CD8-positive, alpha-beta memory T cell (primary cell): ENCODE results near the gene KHDRBS2. TPM values are rescaled to one million over a fixed set of nuclear protein-coding genes. Genes with fewer than 3 reads are reported as not detected.

Experiments
- CTCF ChIA-PET: fragments of 350-600 bp; sonication (Branson Sonifier 250); formaldehyde crosslinking; loops from one replicate; lab custom pipeline; 2021; ENCODE audit warnings: antibody characterized with exemption; lab: Charles Lee
- POLR2A ChIA-PET: fragments of 350-600 bp; sonication (Branson Sonifier 250); formaldehyde crosslinking; loops from one replicate; lab custom pipeline; 2021; ENCODE audit warnings: antibody characterized with exemption; lab: Charles Lee
- DNase-seq, 5 donors: peaks; one replicate each; pipeline versions ENCODE4 v3.0.0 to v3.0.0-alpha.2; 2020 to 2022; ENCODE audit warnings: mixed read lengths in 1 of 5
- H3K27ac ChIP-seq: one replicate; pipeline ENCODE4 v1.7.0; 2013; ENCODE audit warnings: low read depth, mild to moderate bottlenecking, low read length, moderate library complexity
- H3K27me3 ChIP-seq: 2 replicates; pipeline ENCODE4 v1.7.0; 2013; ENCODE audit warnings: low read length, mild to moderate bottlenecking; ENCODE audit not compliant: insufficient read depth, poor library complexity, severe bottlenecking
- H3K36me3 ChIP-seq: 2 replicates; pipeline ENCODE4 v1.7.0; 2013; ENCODE audit warnings: mild to moderate bottlenecking, low read length, moderate library complexity; ENCODE audit not compliant: insufficient read depth
- H3K4me1 ChIP-seq: 2 replicates; pipeline ENCODE4 v1.7.0; 2013; ENCODE audit warnings: mild to moderate bottlenecking, low read length, moderate library complexity; ENCODE audit not compliant: insufficient read depth
- H3K4me3 ChIP-seq: 2 replicates; pipeline ENCODE4 v1.7.0; 2013; ENCODE audit warnings: mild to moderate bottlenecking, low read length
- H3K9me3 ChIP-seq: 2 replicates; pipeline ENCODE4 v1.7.0; 2013; ENCODE audit warnings: mild to moderate bottlenecking, low read length
- H3K27ac Mint-ChIP-seq, 8 donors: one replicate each; pipeline ENCODE4 v1.8.0; 2020 to 2021; ENCODE audit warnings: mixed read lengths in 8 of 8, mild to moderate bottlenecking in 6 of 8, inconsistent platforms in 3 of 8, moderate library complexity in 3 of 8
- H3K27me3 Mint-ChIP-seq, 2 donors: one replicate each; pipeline ENCODE4 v1.8.0; 2020 to 2021; ENCODE audit warnings: mixed read lengths in 2 of 2, mild to moderate bottlenecking in 1 of 2, moderate library complexity in 1 of 2
- H3K36me3 Mint-ChIP-seq, 3 donors: one replicate each; pipeline ENCODE4 v1.8.0; 2020 to 2021; ENCODE audit warnings: mixed read lengths in 3 of 3, inconsistent platforms in 1 of 3, mild to moderate bottlenecking in 1 of 3
- H3K4me1 Mint-ChIP-seq, 3 donors: one replicate each; pipeline ENCODE4 v1.8.0; 2020 to 2021; ENCODE audit warnings: mixed read lengths in 3 of 3, inconsistent platforms in 1 of 3, mild to moderate bottlenecking in 1 of 3
- H3K4me3 Mint-ChIP-seq, 7 donors: one replicate each; pipeline ENCODE4 v1.8.0; 2020 to 2021; ENCODE audit warnings: mixed read lengths in 7 of 7, mild to moderate bottlenecking in 6 of 7, moderate library complexity in 4 of 7, inconsistent platforms in 2 of 7
- H3K9me3 Mint-ChIP-seq, 5 donors: one replicate each; pipeline ENCODE4 v1.8.0; 2020 to 2022; ENCODE audit warnings: mixed read lengths in 5 of 5, mild to moderate bottlenecking in 3 of 5, moderate library complexity in 2 of 5, inconsistent platforms in 1 of 5
- polyA plus RNA-seq: library from polyadenylated mRNA; unstranded; fragments of 300-500 nt; fragmentation: Illumina TruSeq; gene quantifications from one replicate; pipeline ENCODE4 v1.2.3, GENCODE V29; 2021
- total RNA-seq, 2 experiments: library from RNA; stranded (reverse); gene quantifications; one replicate each; pipeline ENCODE4 v1.2.3, GENCODE V29; 2021

Gene KHDRBS2
- total and polyA plus RNA-seq, 3 experiments from 2014 or later = not detected

- no peaks in the 10 kb centered on the region for H3K4me1 ChIP-seq
- H3K36me3 ChIP-seq = no peaks in the 10 kb centered on the region
- DNase-seq = no peak
- H3K36me3 Mint-ChIP-seq = no peaks in the 10 kb centered on the region
- no peaks in the 10 kb centered on the region for H3K27me3 Mint-ChIP-seq
- H3K9me3 ChIP-seq = no peaks in the 10 kb centered on the region
- ChIA-PET CTCF (no interaction called here), POLR2A (no interaction called here)
- H3K4me1 Mint-ChIP-seq = no peaks in the 10 kb centered on the region
- H3K4me3 ChIP-seq = no peak overlapping the region
- peaks cover 0 to 28% (median 7%) of the 10 kb centered on the region in 5 donors for H3K9me3 Mint-ChIP-seq
- no peak overlapping the region for H3K27ac Mint-ChIP-seq
- H3K27ac ChIP-seq = no peak overlapping the region
- no peaks in the 10 kb centered on the region for H3K27me3 ChIP-seq
- H3K4me3 Mint-ChIP-seq = no peak overlapping the region
Measured at GRCh38 chr6:62042429-62042828, 243.6 kb downstream of the KHDRBS2 start.

GRCh38 chr6:62039605-62040004, 246.4 kb downstream of the KHDRBS2 start:
- no peaks in the 10 kb centered on the region for H3K27me3 Mint-ChIP-seq
- H3K36me3 Mint-ChIP-seq = no peaks in the 10 kb centered on the region
- POLR2A ChIA-PET = no interaction called here
- no peak overlapping the region for H3K27ac Mint-ChIP-seq
- Histone ChIP-seq H3K27me3 (no peaks in the 10 kb centered on the region), H3K27ac (no peak overlapping the region), H3K4me3 (no peak overlapping the region), H3K36me3 (no peaks in the 10 kb centered on the region), H3K4me1 (no peaks in the 10 kb centered on the region), H3K9me3 (no peaks in the 10 kb centered on the region)
- CTCF ChIA-PET = no interaction called here
- no peak overlapping the region for H3K4me3 Mint-ChIP-seq
- H3K4me1 Mint-ChIP-seq = no peaks in the 10 kb centered on the region
- DNase-seq = no peak
- H3K9me3 Mint-ChIP-seq = peaks cover 0 to 29% (median 11%) of the 10 kb centered on the region in 5 donors

GRCh38 chr6:62037445-62037844, 248.6 kb downstream of the KHDRBS2 start:
- Histone ChIP-seq H3K27ac (no peak overlapping the region), H3K36me3 (no peaks in the 10 kb centered on the region), H3K4me1 (no peaks in the 10 kb centered on the region), H3K27me3 (no peaks in the 10 kb centered on the region), H3K9me3 (no peaks in the 10 kb centered on the region), H3K4me3 (no peak overlapping the region)
- H3K4me1 Mint-ChIP-seq = no peaks in the 10 kb centered on the region
- H3K9me3 Mint-ChIP-seq = peaks cover 0 to 44% (median 12%) of the 10 kb centered on the region in 5 donors
- POLR2A ChIA-PET = no interaction called here
- H3K36me3 Mint-ChIP-seq = no peaks in the 10 kb centered on the region
- CTCF ChIA-PET = no interaction called here
- no peak for DNase-seq
- H3K27me3 Mint-ChIP-seq = no peaks in the 10 kb centered on the region
- H3K4me3 Mint-ChIP-seq = no peak overlapping the region
- no peak overlapping the region for H3K27ac Mint-ChIP-seq

GRCh38 chr6:62035952-62036351, 250.1 kb downstream of the KHDRBS2 start:
- Mint-ChIP-seq H3K36me3 (no peaks in the 10 kb centered on the region), H3K27me3 (no peaks in the 10 kb centered on the region), H3K4me3 (no peak overlapping the region), H3K27ac (no peak overlapping the region), H3K4me1 (no peaks in the 10 kb centered on the region), H3K9me3 (peaks cover 0 to 38% (median 12%) of the 10 kb centered on the region in 5 donors)
- no peaks in the 10 kb centered on the region for H3K27me3 ChIP-seq
- H3K27ac ChIP-seq = no peak overlapping the region
- no peak overlapping the region for H3K4me3 ChIP-seq
- ChIA-PET POLR2A (no interaction called here), CTCF (no interaction called here)
- H3K9me3 ChIP-seq = no peaks in the 10 kb centered on the region
- H3K36me3 ChIP-seq = no peaks in the 10 kb centered on the region
- no peak for DNase-seq
- H3K4me1 ChIP-seq = no peaks in the 10 kb centered on the region

GRCh38 chr6:62013719-62014118, 272.3 kb downstream of the KHDRBS2 start:
- no peak for DNase-seq
- H3K9me3 ChIP-seq = no peaks in the 10 kb centered on the region
- ChIA-PET CTCF (no interaction called here), POLR2A (no interaction called here)
- H3K36me3 ChIP-seq = no peaks in the 10 kb centered on the region
- Mint-ChIP-seq H3K9me3 (peaks cover 3 to 25% (median 10%) of the 10 kb centered on the region in 5 donors), H3K36me3 (no peaks in the 10 kb centered on the region), H3K4me1 (no peaks in the 10 kb centered on the region), H3K4me3 (no peak overlapping the region), H3K27me3 (no peaks in the 10 kb centered on the region), H3K27ac (no peak overlapping the region)
- H3K27ac ChIP-seq = no peak overlapping the region
- no peaks in the 10 kb centered on the region for H3K4me1 ChIP-seq
- no peaks in the 10 kb centered on the region for H3K27me3 ChIP-seq
- H3K4me3 ChIP-seq = no peak overlapping the region

- no peaks in the 10 kb centered on the region for H3K9me3 ChIP-seq
- POLR2A ChIA-PET = no interaction called here
- H3K27me3 Mint-ChIP-seq = no peaks in the 10 kb centered on the region
- no peaks in the 10 kb centered on the region for H3K36me3 Mint-ChIP-seq
- H3K36me3 ChIP-seq = no peaks in the 10 kb centered on the region
- H3K4me3 ChIP-seq = no peak overlapping the region
- no peaks in the 10 kb centered on the region for H3K4me1 ChIP-seq
- no peak for DNase-seq
- peaks cover 11 to 29% (median 12%) of the 10 kb centered on the region in 5 donors for H3K9me3 Mint-ChIP-seq
- H3K4me1 Mint-ChIP-seq = no peaks in the 10 kb centered on the region
- no peak overlapping the region for H3K27ac ChIP-seq
- CTCF ChIA-PET = no interaction called here
- no peak overlapping the region for H3K27ac Mint-ChIP-seq
- no peak overlapping the region for H3K4me3 Mint-ChIP-seq
- H3K27me3 ChIP-seq = no peaks in the 10 kb centered on the region
Measured at GRCh38 chr6:62009445-62009844, 276.6 kb downstream of the KHDRBS2 start.

GRCh38 chr6:61989616-61990015, 296.4 kb downstream of the KHDRBS2 start:
- H3K9me3 ChIP-seq = no peaks in the 10 kb centered on the region
- ChIA-PET POLR2A (no interaction called here), CTCF (no interaction called here)
- H3K27me3 Mint-ChIP-seq = no peaks in the 10 kb centered on the region
- H3K27me3 ChIP-seq = no peaks in the 10 kb centered on the region
- peaks cover 0 to 32% (median 6%) of the 10 kb centered on the region in 5 donors for H3K9me3 Mint-ChIP-seq
- no peaks in the 10 kb centered on the region for H3K4me1 ChIP-seq
- H3K4me1 Mint-ChIP-seq = no peaks in the 10 kb centered on the region
- H3K36me3 Mint-ChIP-seq = no peaks in the 10 kb centered on the region
- H3K4me3 ChIP-seq = no peak overlapping the region
- no peak overlapping the region for H3K27ac ChIP-seq
- H3K36me3 ChIP-seq = no peaks in the 10 kb centered on the region
- no peak overlapping the region for H3K4me3 Mint-ChIP-seq
- no peak overlapping the region for H3K27ac Mint-ChIP-seq
- no peak for DNase-seq

GRCh38 chr6:61980622-61981021, 305.4 kb downstream of the KHDRBS2 start:
- H3K27me3 ChIP-seq = no peaks in the 10 kb centered on the region
- POLR2A ChIA-PET = no interaction called here
- H3K4me3 Mint-ChIP-seq = no peak overlapping the region
- CTCF ChIA-PET = no interaction called here
- H3K27ac ChIP-seq = no peak overlapping the region
- H3K36me3 ChIP-seq = no peaks in the 10 kb centered on the region
- H3K4me3 ChIP-seq = no peak overlapping the region
- peaks cover 3 to 41% (median 11%) of the 10 kb centered on the region in 5 donors for H3K9me3 Mint-ChIP-seq
- DNase-seq = no peak
- H3K27me3 Mint-ChIP-seq = no peaks in the 10 kb centered on the region
- H3K9me3 ChIP-seq = no peaks in the 10 kb centered on the region
- no peaks in the 10 kb centered on the region for H3K36me3 Mint-ChIP-seq
- H3K27ac Mint-ChIP-seq = no peak overlapping the region
- H3K4me1 ChIP-seq = no peaks in the 10 kb centered on the region
- no peaks in the 10 kb centered on the region for H3K4me1 Mint-ChIP-seq

- Histone ChIP-seq H3K4me3 (no peak overlapping the region), H3K27ac (no peak overlapping the region), H3K27me3 (no peaks in the 10 kb centered on the region), H3K36me3 (no peaks in the 10 kb centered on the region), H3K4me1 (no peaks in the 10 kb centered on the region), H3K9me3 (no peaks in the 10 kb centered on the region)
- H3K9me3 Mint-ChIP-seq = peaks cover 4 to 30% (median 8%) of the 10 kb centered on the region in 5 donors
- H3K27ac Mint-ChIP-seq = no peak overlapping the region
- no peak for DNase-seq
- H3K36me3 Mint-ChIP-seq = no peaks in the 10 kb centered on the region
- no peak overlapping the region for H3K4me3 Mint-ChIP-seq
- ChIA-PET CTCF (no interaction called here), POLR2A (no interaction called here)
- no peaks in the 10 kb centered on the region for H3K4me1 Mint-ChIP-seq
- H3K27me3 Mint-ChIP-seq = no peaks in the 10 kb centered on the region
Measured at GRCh38 chr6:61977947-61978346, 308.1 kb downstream of the KHDRBS2 start.
